ENCODE measurements around the gene NEUROD6.

- TF ChIP-seq CTCF (IDR thresholded peaks at IDR 0.05; ENCODE audit: low read depth, low read length, missing input control): no peak
- TF ChIP-seq RAD21 (IDR thresholded peaks at IDR 0.05): no peak
These were observed 41.2 kb downstream of the NEUROD6 start for GRCh38 chr7:31299336-31299735.
